OCI-LY3 (cell line): ENCODE data around the gene RBCK1.

Source experiments
- H2AFZ ChIP-seq: fragments of 200-600, 300-600 bp; shearing (Covaris generic); 2 replicates; pipeline ENCODE4 v1.6.0; 2014; ENCODE audit warnings: antibody characterized with exemption, low read depth, low read length
- H3K27ac ChIP-seq: fragments of 200-600, 300-600 bp; sonication (generic); 2 replicates; pipeline ENCODE4 v1.5.1; 2014; ENCODE audit warnings: mild to moderate bottlenecking, low read length, moderate library complexity, mixed read lengths
- H3K27me3 ChIP-seq: fragments of 200-600, 300-600 bp; sonication (generic); 2 replicates; pipeline ENCODE4 v1.6.1; 2014; ENCODE audit warnings: low read depth, low read length, mixed read lengths
- H3K36me3 ChIP-seq: fragments of 200-600, 300-600 bp; sonication (generic); replicated peaks from 2 replicates; pipeline ENCODE3; 2014; ENCODE audit warnings: low read depth, low read length, mixed read lengths
- H3K4me1 ChIP-seq: fragments of 300-600, 200-600 bp; sonication (generic); 2 replicates; pipeline ENCODE4 v1.6.1; 2014; ENCODE audit warnings: low read length, mixed read lengths
- H3K4me2 ChIP-seq: fragments of 200-600, 300-600 bp; sonication (generic); 2 replicates; pipeline ENCODE4 v1.6.1; 2014; ENCODE audit warnings: low read length, mixed read lengths
- H3K4me3 ChIP-seq: fragments of 300-600, 200-600 bp; sonication (generic); 2 replicates; pipeline ENCODE4 v1.5.1; 2014; ENCODE audit warnings: antibody characterized with exemption, mild to moderate bottlenecking, low read length, moderate library complexity
- H3K79me2 ChIP-seq: fragments of 300-600, 200-600 bp; shearing (Covaris generic); 2 replicates; pipeline ENCODE4 v1.6.1; 2014; ENCODE audit warnings: mild to moderate bottlenecking, low read length, mixed read lengths
- H3K9ac ChIP-seq: fragments of 300-600, 200-600 bp; shearing (Covaris generic); 2 replicates; pipeline ENCODE4 v1.6.0; 2014; ENCODE audit warnings: mild to moderate bottlenecking, low read length, moderate library complexity
- H3K9me3 ChIP-seq: fragments of 200-600, 300-600 bp; shearing (Covaris generic); 2 replicates; pipeline ENCODE4 v1.6.1; 2014; ENCODE audit warnings: low read length, mixed read lengths; ENCODE audit not compliant: insufficient read depth
- H4K20me1 ChIP-seq: fragments of 200-600, 300-600 bp; sonication (generic); 2 replicates; pipeline ENCODE4 v1.6.1; 2016; ENCODE audit warnings: low read length, mixed read lengths; ENCODE audit not compliant: insufficient read depth
- CTCF ChIP-seq: fragments of 200-600, 300-600 bp; sonication (generic); IDR thresholded peaks from 2 replicates; pipeline ENCODE4 v1.5.1; 2014; ENCODE audit warnings: antibody characterized with exemption, low read length, low read depth
- EZH2phosphoT487 ChIP-seq: fragments of 200-600 bp; shearing (Covaris generic); IDR thresholded peaks from 2 replicates; pipeline ENCODE4 v1.6.1; 2018; ENCODE audit warnings: antibody characterized with exemption, mixed run types, low read depth

RBCK1 gene

GRCh38 chr20:427849-428657 lies 20.0 kb downstream of the RBCK1 start:
- H3K4me3 ChIP-seq: no peak overlapping the region
- no peaks in the 10 kb centered on the region for H3K79me2 ChIP-seq
- H3K4me2 ChIP-seq: no peak overlapping the region
- H3K9me3 ChIP-seq: no peaks in the 10 kb centered on the region
- H3K4me1 ChIP-seq: no peaks in the 10 kb centered on the region
- no peaks in the 10 kb centered on the region for H4K20me1 ChIP-seq
- no peak overlapping the region for H3K27ac ChIP-seq
- no peaks in the 10 kb centered on the region for H3K27me3 ChIP-seq
- H3K9ac ChIP-seq: no peak overlapping the region
- no peak for TF ChIP-seq EZH2phosphoT487
- no peak for TF ChIP-seq CTCF
- H2AFZ ChIP-seq: no peak overlapping the region
- peaks cover 35% of the 10 kb centered on the region for H3K36me3 ChIP-seq

DNA sequence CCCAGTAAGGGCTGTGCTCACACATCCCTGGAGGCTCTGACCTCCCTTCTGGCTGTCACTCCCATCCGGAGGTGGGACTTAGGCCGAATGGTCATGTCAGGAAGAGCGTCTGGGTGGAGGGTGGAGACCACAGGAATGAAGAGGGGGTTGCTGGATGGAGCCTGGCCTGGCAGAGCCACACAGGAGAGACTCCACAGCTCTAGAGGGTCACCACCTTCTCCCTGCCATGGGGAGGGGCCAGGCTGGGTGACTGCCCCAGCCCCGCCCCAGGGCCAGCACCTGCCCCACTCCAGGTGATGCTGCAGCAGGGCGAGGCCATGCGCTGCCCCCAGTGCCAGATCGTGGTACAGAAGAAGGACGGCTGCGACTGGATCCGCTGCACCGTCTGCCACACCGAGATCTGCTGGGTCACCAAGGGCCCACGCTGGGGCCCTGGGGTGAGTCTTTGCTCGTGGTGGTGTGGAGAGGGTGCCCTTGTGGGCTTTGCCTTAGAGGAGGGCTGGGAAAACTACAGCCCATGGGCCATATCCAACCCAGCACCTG lies 20.6 kb downstream of the RBCK1 start:
- peaks cover 6% of the 10 kb centered on the region for H3K4me1 ChIP-seq
- no peaks in the 10 kb centered on the region for H3K79me2 ChIP-seq
- peaks cover 36% of the 10 kb centered on the region for H3K36me3 ChIP-seq
- H3K9me3 ChIP-seq: no peaks in the 10 kb centered on the region
- no peak for TF ChIP-seq EZH2phosphoT487
- no peak for TF ChIP-seq CTCF
- H3K27me3 ChIP-seq: no peaks in the 10 kb centered on the region
- H3K4me3 ChIP-seq: no peak overlapping the region
- H2AFZ ChIP-seq: no peak overlapping the region
- H4K20me1 ChIP-seq: no peaks in the 10 kb centered on the region
- no peak overlapping the region for H3K27ac ChIP-seq
- H3K4me2 ChIP-seq: no peak overlapping the region
- H3K9ac ChIP-seq: no peak overlapping the region

DNA sequence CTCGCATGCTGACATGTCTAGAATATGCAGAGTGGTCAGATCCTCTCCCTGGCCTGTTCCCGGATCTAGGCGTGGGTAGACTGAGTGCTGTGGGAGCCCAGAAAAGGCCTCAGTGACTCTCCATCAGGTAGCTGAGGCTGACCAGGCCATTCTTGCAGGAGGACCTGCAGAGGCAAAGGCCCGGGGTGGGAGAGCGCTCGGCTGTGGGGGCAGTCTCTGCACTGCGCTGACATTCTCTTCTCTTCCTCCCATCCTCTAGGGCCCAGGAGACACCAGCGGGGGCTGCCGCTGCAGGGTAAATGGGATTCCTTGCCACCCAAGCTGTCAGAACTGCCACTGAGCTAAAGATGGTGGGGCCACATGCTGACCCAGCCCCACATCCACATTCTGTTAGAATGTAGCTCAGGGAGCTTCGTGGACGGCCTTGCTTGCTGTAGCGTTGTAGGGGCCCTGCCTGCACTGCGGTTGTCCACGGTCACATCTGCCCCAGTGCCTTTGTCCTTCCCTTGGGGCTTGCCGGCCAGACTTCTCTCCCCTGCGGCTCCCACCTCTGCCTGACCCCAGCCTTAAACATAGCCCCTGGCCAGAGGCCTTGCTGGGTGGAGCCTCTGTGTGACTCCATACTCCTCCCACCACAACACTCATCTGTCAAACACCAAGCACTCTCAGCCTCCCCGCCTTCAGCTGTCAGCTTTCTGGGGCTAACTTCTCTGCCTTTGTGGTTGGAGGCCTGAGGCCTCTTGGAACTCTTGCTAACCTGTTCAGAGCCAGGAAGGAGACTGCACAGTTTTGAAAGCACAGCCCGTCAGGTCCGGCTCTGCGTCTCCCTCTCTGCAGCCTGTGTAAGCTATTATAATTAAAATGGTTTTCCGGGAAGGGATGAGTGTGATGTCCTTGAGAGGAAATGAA lies 22.2 kb downstream of the RBCK1 start:
- H3K9ac ChIP-seq: no peak overlapping the region
- H3K9me3 ChIP-seq: no peaks in the 10 kb centered on the region
- H3K36me3 ChIP-seq: peaks cover 41% of the 10 kb centered on the region
- TF ChIP-seq CTCF (no peak), EZH2phosphoT487 (no peak)
- no peak overlapping the region for H3K4me3 ChIP-seq
- no peaks in the 10 kb centered on the region for H3K79me2 ChIP-seq
- no peak overlapping the region for H3K4me2 ChIP-seq
- peaks cover 14% of the 10 kb centered on the region for H3K4me1 ChIP-seq
- H2AFZ ChIP-seq: no peak overlapping the region
- no peaks in the 10 kb centered on the region for H4K20me1 ChIP-seq
- H3K27ac ChIP-seq: no peak overlapping the region
- H3K27me3 ChIP-seq: no peaks in the 10 kb centered on the region
